ENCODE results near the gene TIAM1.

TIAM1 gene

DNA sequence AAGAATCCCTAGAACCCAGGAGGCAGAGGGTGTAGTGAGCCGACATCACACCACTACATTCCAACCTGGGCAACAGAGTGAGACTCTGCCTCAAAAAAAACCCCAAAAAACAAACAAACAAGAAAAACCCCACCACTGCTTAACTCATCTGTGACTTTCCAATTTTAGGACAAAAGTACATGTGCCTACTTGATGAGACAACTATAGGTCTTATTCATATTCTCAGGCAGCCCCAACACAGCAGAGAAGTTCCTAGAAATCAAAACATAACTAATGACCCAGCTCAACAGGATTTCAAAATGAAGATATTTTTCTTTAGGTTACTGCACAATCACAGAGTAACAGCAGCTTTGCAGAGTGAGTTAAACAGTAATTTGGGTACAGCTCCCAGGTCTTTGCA lies 26.4 kb downstream of the TIAM1 start:
- no peak overlapping the region for H3K4me3 ChIP-seq (ENCODE audit: low read depth, low read length)
- no peak for TF ChIP-seq CTCF (IDR thresholded peaks at IDR 0.05; ENCODE audit: borderline replicate concordance, insufficient read depth, low read depth, low read length)

DNA sequence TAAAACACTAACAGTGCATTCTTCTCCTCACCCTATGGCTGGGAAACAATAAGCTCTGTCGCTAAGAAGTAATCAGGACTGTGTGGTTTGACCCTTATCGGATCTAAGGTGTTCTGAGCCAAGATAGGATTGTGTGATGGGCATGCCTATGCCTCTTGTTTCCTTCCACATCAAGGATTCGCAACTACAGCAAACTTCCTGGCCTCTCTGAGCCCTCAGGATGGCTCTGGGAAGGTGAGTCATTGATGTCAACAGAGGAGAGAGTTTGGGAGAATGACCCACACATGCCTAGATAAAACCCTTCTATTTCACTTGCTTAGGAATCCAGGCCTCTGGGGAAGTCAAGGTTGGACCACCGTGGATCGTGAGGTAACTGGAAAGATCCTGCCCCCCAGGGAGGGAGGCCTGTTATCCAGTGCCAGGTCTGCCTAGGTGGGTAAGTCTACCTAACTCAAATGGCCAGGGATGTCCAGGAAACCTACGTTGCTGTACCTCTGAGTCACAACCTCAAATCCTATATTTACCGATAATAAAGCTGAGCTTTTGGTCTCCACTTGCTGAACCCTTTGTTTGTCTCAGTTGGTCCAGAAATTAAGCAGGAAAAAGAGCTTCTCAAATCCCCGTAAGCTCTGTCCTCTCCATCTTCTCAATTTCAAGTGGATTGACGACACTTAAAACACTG lies 27.4 kb downstream of the TIAM1 start:
- no peak overlapping the region for H3K4me3 ChIP-seq (ENCODE audit: low read depth, low read length)
- no peak for TF ChIP-seq CTCF (IDR thresholded peaks at IDR 0.05; ENCODE audit: borderline replicate concordance, insufficient read depth, low read depth, low read length)

GRCh38 chr21:31316072-31316471 lies 28.0 kb downstream of the TIAM1 start:
- no peak for TF ChIP-seq CTCF (IDR thresholded peaks at IDR 0.05; ENCODE audit: borderline replicate concordance, insufficient read depth, low read depth, low read length)
- no peak overlapping the region for H3K4me3 ChIP-seq (ENCODE audit: low read depth, low read length)

- H3K4me3 ChIP-seq (ENCODE audit: low read depth, low read length), result no peak overlapping the region
- no peak for TF ChIP-seq CTCF (IDR thresholded peaks at IDR 0.05; ENCODE audit: borderline replicate concordance, insufficient read depth, low read depth, low read length)
Observed at GRCh38 chr21:31310750-31311149, 33.3 kb downstream of the TIAM1 start.

- TF ChIP-seq CTCF (IDR thresholded peaks at IDR 0.05; ENCODE audit: borderline replicate concordance, insufficient read depth, low read depth, low read length), result no peak
- H3K4me3 ChIP-seq (ENCODE audit: low read depth, low read length), result no peak overlapping the region
Observed at GRCh38 chr21:31308584-31308983, 35.5 kb downstream of the TIAM1 start.

DNA sequence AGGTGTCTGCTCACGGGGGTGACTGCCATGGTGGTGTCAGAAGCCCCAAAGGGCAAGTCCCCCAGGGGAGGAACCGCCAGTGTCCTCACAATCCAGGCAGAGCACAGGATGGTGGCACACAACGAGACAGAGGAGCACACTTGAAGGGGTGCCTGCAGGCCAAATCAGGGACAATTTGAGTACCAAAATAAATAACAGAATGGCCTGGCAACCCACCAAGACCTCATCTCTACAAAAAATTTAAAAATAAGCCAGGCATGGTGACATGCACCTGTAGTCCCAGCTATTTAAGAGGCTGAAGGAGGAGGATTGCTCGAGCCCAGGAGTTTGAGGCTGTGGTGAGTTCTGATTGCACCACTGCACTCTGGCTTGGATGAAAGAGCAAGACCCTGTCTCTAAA lies 38.2 kb downstream of the TIAM1 start:
- H3K4me3 ChIP-seq (ENCODE audit: low read depth, low read length), result no peak overlapping the region
- TF ChIP-seq CTCF (IDR thresholded peaks at IDR 0.05; ENCODE audit: borderline replicate concordance, insufficient read depth, low read depth, low read length), result no peak

- no peak for TF ChIP-seq CTCF (IDR thresholded peaks at IDR 0.05; ENCODE audit: borderline replicate concordance, insufficient read depth, low read depth, low read length)
- no peak overlapping the region for H3K4me3 ChIP-seq (ENCODE audit: low read depth, low read length)
Observed at GRCh38 chr21:31299291-31300147, 44.5 kb downstream of the TIAM1 start.
